ENCODE data around the gene RRAS2. TPM values are rescaled to one million over a fixed set of nuclear protein-coding genes. Genes with fewer than 3 reads are reported as not detected.
A peak's percentile ranks its signal among the peaks of the same experiment; 100 is the strongest.
"Not testable (repeated sequence)": the region's sequence is repeated elsewhere in the genome, so short reads cannot be mapped to it uniquely, and the experiment has no call there.

Gene RRAS2
- polyA plus RNA-seq (2012; ENCODE audit: insufficient read depth, insufficient read length), result 17.8 TPM

DNA sequence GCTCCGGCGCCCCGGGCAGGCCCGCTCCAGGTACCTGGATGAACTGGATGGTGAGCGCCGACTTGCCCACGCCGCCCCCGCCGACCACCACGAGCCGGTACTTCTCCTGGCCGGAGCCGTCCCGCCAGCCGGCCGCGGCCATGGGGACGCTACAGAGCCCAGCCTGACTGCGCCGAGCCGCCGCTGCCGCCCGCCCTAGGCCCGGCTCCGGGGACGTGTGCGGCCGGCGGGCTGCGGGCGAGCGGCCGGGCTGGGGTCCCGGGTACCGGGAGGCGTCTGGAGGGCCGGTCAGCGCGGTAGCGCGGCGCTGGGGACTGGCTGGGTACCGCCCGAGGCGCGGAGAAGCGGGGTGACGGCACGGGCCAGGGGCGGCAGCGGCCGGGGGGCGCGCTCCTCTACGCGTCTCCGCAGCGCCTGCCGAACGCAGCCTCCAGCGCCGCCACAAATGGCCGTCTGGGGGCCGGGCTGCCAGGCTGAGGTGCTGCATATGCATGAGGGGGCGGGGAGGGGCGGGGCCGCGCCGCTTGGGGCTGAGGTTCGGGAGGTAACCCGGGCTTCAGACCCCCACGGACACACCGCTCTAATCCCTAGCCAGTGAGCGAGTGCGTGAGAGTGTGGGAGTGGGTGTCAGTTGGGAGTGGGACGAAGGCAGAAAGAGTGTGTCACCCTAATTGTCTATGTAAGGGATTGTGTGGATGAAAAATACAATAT, at the start of gene RRAS2:
Gene RRAS2, minus strand, starts transcription at position 455 of the 711 bp plus-strand sequence. Its CDS starts 313 bp downstream, at position 142.
- DNase-seq (ENCODE audit: low read depth, low spot score), result peak; percentile 51
- H3K4me3 ChIP-seq (ENCODE audit: low read length), result peak within 1 kb of the TSS; percentile 68

DNA sequence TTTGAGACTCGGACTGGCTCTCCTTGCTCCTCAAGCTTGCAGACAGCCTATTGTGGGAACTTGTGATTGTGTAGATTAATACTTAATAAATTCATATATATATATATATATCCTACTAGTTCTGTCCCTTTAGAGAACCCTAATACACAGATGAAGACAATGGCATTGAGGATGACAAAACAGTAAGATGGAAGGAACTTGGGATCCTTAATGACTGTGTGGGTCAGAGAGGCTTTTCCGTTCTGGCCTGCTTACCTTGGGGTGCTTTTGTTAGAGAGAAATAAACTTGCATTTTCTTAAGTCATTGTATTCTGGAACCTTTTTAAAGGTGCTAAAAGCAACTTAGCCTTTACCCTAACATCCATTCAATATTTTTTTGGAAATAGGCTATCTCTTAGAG, 49.6 kb upstream of the RRAS2 start:
- no peak overlapping the region for H3K4me3 ChIP-seq (ENCODE audit: low read length)
- DNase-seq (ENCODE audit: low read depth, low spot score), result no peak

DNA sequence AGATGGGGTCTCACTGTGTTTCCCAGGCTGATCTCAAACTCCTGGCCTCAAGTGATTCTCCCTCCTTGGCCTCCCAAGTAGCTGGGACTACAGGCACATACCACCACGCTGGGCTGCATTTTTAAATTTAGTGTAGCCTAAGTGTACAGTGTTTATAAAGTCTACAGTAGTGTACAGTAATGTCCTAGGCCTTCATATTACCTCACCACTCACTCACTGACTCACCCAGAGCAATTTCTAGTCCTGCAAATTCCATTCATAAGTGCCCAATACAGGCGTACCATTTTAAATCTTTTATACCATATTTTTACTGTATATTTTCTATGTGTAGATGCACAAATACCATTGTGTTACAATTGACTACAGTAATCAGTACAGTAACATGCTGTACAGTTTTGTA, 47.1 kb upstream of the RRAS2 start:
- not testable (repeated sequence) for H3K4me3 ChIP-seq (ENCODE audit: low read length); DNase-seq (ENCODE audit: low read depth, low spot score)

DNA sequence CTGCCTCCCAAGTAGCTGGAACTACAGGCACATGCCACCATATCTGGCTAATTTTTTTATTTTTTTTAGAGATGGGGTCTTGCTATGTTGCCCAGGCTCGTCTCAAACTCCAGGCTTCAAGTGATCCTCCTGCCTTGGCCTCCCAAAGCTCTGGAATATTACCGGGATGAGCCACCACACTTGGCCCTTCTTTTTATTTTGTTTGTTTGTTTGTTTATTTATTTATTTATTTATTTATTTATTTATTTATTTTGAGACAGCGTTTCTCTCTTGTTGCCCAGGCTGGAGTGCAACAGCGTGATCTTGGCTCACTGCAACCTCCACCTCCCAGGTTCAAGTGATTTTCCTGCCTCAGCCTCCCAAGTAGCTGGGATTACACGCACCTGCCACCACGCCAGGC, 44.5 kb upstream of the RRAS2 start:
- not testable (repeated sequence) for DNase-seq (ENCODE audit: low read depth, low spot score)

DNA sequence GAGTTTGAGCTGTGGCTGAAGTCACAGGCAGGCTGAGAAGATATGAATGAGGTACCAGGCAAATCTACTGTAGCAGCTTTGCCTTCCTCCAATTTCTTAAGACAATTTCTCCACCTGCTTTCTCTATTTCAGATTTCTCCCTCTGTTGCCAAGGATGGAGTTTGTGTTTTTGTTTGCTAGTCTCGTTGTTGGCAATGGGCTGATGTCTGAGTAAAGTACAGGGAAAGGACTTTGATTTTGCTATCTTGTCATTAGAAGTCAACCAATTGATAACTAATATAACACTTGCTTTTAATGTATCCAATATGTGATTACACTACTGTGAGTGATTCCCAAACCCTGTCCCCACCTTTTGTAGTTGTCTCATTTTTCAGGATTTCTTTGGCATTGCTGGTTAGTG, 40.1 kb upstream of the RRAS2 start:
- H3K4me3 ChIP-seq (ENCODE audit: low read length), result no peak overlapping the region

More for the DNA sequence above, 44.5 kb upstream of the RRAS2 start:
- H3K4me3 ChIP-seq (ENCODE audit: low read length), result not testable (repeated sequence)

DNA sequence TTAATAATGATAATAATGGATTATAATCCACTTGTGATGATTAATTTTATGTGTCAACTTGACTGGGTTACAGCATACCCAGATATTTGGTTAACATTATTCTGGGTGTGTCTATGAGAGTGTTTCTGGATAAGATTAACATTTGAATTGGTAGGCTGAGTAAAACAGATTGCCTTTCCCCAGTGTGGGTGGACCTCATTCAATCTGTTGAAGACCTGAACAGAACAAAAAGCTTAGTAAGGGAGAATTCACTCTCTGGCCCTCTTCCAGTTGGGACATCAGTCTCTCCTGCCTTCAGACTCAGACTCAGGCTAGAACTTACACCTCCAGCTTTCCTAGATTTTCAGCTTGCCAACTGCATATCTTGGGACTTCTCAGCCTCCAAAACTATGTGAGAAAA, 37.3 kb upstream of the RRAS2 start:
- no peak for DNase-seq (ENCODE audit: low read depth, low spot score)
- H3K4me3 ChIP-seq (ENCODE audit: low read length), result no peak overlapping the region

More for the DNA sequence above, 40.1 kb upstream of the RRAS2 start:
- no peak for DNase-seq (ENCODE audit: low read depth, low spot score)

DNA sequence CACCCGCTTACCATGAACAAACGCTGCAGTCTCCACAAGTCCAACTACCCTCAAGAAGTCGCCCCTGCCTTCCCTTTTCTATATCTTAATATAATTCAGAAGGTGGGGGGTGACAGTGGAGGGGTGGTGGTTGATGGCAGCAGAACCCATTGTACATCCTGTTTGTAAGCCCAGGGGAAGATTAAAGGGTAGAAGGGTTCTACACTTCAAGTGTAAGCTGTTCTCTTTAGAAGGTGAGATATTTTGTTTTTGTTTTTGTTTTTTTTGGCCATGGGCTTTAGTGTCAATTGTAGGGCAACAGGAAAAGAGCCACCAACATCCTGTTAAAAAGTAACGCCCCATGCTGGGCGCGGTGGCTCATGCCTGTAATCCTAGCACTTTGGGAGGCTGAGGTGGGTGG, 34.9 kb upstream of the RRAS2 start:
- DNase-seq (ENCODE audit: low read depth, low spot score), result no peak
- no peak overlapping the region for H3K4me3 ChIP-seq (ENCODE audit: low read length)

DNA sequence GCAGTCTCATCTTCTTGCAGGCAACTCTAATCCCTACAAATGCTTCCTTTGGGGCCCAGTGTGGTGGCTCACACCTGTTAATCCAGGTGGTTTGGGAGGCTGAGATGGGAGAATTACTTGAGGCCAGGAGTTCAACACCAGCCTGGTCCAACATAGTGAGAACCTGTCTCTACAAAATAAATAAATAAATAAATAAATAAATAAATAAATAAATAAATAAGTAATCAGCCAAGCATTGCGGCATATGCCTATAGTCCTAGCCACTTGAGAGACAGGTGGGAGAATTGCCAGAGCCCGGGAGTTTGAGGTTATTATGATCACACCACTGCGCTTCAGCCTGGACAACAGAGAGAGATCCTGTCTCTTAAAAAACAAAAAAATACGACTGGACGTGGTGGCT, 34.1 kb upstream of the RRAS2 start:
- no peak overlapping the region for H3K4me3 ChIP-seq (ENCODE audit: low read length)
- DNase-seq (ENCODE audit: low read depth, low spot score), result no peak

DNA sequence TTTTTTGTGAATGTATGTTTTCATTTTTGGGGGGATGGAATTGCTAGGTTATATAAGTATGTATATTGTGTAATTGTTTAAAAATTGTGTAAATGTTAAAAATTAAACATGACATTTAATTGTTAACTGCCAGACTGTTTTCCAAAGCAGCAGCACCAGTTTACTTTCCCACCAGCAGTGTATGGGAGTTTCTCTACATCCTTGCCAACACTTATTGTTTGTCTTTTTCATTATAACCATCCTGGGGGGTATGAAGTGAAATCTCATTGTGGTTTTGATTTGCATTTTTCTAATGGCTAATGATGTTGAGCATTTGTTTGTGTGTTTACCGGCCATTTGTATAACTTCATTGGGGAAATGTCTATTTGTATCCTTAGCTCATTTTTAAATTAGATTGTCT, 31.7 kb upstream of the RRAS2 start:
- no peak overlapping the region for H3K4me3 ChIP-seq (ENCODE audit: low read length)
- no peak for DNase-seq (ENCODE audit: low read depth, low spot score)

DNA sequence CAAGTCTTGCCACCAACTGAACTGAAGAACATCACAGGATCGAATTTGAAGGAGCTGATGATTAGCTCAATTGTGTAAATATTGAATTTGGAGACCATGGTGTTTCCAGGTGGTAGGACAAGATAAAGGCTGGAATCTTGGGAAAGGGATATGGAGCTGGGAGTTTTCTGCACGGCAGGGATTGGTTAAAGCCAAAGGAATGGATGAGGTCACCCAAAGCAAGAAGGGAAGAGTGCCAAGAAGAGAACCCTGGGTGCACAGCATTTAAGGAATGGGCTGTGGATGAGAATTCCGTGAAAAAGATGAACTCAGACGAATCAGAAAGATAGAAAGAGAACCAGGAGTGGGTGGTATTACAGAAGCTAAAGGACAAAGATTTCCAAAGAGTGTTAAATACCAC, 29.4 kb upstream of the RRAS2 start:
- no peak for DNase-seq (ENCODE audit: low read depth, low spot score)

DNA sequence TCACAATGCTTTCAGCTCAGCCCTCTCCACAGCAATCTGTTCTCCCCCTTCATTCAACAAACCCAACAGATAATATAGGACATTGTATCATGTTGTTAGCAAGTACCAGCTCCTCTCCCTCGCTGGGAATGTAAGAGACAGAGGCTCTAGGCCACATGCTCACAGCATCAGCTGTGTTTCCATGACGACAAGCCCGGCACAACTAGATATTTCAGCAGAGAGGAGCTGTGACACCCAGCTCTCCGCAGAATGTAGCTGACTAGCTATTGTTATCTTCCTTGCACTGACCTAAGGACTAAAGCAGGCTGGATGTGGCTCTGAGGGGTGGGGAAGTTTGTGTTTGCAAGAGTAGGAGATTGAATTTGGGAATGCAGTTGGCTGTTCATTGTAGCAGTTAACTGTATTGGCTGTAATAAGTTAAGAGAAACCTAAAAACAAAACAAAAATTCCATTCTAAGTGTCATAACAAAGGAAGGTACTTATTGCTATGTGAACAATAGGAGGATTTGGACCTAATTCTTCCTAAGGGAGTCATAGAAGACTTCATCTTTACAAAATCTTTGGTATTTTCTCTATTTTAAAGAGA, 28.0 kb upstream of the RRAS2 start:
- no peak overlapping the region for H3K4me3 ChIP-seq (ENCODE audit: low read length)
- no peak for DNase-seq (ENCODE audit: low read depth, low spot score)

More for the DNA sequence above, 29.4 kb upstream of the RRAS2 start:
- H3K4me3 ChIP-seq (ENCODE audit: low read length), result no peak overlapping the region

DNA sequence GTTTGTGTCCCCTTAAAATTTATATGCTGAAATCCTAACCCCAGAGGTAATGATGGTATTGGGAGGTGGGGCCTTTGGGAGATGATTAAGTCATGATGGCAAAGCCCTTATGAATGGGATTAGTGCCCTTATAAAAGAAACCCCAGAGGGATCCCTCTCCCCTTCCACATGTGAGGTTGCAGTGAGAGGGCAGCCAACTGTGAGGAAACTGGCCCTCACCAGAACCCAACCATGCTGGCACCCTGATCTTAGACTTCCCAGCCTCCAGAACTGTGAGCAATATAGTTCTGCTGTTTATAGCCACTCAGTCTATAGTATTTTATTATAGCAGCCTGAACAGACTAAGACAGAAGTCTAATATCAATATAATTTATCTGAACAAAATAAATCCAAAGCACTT, 27.1 kb upstream of the RRAS2 start:
- no peak for DNase-seq (ENCODE audit: low read depth, low spot score)
- no peak overlapping the region for H3K4me3 ChIP-seq (ENCODE audit: low read length)

DNA sequence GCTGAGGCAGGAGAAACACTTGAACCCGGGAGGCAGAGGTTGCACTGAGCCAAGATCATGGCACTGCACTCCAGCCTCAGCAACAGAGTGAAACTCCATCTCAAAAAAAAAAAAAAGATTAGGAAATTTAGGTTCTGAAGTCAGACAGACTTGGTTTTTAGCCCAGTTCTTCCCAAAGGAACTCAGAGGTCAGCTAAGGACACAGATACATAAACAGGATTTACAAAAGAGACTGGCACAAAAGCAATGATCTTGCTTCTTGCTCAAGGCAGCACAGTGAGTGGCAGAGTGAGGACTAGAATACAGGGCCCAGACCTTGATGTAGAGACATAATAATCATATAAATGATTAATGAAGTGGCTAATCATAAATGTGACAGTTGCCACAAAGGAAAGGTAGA, 25.4 kb upstream of the RRAS2 start:
- H3K4me3 ChIP-seq (ENCODE audit: low read length), result no peak overlapping the region
- no peak for DNase-seq (ENCODE audit: low read depth, low spot score)

DNA sequence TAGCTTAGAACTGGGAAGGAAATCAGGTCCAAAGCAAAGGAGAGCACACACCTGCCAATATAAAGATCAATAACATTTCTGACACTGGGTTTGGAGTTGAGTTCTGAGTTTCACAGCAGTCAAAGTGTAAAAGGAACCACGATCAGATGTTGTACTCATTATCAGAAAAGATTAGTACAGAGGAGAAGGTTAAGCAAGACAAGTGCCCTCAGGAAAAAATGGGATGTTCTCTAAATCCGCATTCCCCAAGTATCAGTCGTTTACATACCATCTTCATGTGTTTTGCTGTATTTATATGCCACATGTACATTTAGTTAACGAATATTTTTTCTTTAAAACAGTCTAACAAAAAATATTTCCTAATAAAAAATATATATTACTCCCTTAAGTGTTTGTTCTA, 23.0 kb upstream of the RRAS2 start:
- no peak overlapping the region for H3K4me3 ChIP-seq (ENCODE audit: low read length)
- no peak for DNase-seq (ENCODE audit: low read depth, low spot score)

DNA sequence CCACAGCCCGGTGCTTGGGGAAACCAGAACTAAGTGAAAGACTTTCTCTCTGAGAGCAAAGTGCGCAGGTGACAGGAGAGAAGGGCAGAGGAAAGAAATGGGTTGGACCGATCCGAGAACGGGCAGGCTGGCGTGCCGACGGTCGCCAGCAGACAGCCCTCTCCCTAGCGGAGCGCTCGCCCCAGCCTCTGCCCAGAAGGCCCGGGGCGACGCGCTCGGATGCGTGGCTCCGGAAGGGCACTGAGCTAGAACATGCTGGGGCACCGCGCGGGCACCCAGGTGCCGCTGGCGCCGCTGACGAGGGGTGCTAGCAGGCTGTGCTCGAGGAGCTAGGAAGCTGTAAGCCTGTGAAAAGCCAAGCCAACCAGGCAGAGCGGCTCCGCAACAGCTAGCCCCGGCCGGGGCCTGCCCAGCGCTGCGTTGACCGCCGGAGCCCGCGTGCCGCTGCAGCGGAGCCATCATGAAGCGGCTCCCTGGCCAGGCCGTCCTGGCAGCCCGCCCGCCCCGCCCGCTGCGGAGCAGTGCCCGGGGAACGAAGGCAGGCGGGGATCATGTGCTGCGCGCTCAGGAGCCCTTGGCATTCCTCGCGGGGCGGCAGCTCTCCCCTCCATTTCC, 22.1 kb upstream of the RRAS2 start:
- no peak for DNase-seq (ENCODE audit: low read depth, low spot score)
- H3K4me3 ChIP-seq (ENCODE audit: low read length), result no peak overlapping the region

DNA sequence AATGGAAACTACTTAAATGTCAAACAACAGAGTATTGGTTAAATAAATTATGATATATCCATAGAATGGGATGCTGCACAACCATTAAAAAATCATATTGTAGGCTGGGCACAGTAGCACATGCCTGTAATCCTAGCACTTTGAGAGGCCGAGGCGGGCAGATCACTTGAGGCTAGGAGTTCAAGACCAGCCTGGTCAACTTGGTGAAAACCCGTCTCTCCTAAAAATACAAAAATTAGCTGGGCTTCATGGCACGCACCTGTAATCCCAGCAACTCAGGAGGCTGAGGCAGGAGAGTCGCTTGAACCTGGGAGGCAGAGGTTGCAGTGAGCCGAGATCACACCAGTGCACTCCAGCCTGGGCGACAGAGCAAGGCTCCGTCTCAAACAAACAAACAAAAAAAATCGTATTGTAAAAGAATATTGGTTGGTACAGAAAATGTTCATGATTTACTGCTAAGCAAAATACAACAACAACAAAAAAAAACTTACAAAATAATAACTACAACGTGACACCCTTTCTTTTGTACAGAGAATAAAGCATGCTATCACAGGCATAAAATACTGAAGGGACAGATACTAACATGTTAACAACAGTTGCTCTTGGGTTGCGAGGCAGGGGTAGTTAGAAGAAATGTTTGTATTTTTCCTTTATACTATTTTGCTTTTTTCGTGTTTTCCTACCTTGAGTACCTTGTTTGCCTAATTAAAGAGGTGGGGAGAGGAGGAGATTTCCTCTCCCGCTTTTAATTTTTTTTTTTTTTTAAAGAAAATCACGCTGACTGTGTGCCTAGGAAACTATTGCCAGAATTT, 21.3 kb upstream of the RRAS2 start:
- H3K4me3 ChIP-seq (ENCODE audit: low read length), result no peak overlapping the region
- DNase-seq (ENCODE audit: low read depth, low spot score), result no peak

DNA sequence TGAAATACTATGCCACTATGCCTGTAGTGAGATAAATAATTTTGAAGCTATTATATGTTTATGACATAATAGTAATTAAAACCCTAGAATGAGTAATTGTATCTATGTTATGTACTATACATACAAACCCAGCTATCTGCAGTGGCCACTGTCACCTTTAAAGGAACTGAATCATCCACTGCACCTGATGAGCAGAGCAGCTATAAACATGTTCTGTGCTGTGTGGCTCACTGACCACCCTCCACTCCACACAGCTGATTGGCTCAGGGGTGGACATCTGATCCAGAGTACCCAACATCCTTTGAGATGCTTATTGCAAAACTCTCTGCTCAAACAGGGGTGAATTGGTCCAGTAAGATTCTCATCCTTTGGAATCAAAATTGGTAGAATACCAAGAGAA, 19.2 kb upstream of the RRAS2 start:
- DNase-seq (ENCODE audit: low read depth, low spot score), result no peak
- no peak overlapping the region for H3K4me3 ChIP-seq (ENCODE audit: low read length)

DNA sequence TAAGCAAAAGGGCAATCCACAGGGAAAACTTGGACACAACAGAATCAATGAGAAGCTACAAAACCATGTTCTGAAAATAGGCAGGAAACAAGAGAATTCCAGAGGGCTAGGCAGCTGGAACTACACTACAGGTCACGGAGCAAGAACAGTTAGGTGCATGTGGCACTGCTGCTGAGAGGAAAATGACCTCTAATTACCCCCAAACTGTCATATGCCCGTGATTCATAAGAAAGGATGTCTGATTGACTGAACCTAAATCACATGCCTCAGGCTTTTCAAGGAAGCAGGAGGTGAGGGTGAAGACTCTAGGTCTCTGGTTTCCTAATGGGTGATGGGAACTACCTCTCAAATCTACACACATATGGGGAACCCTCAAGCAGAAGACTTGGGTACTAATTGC, 17.9 kb upstream of the RRAS2 start:
- no peak overlapping the region for H3K4me3 ChIP-seq (ENCODE audit: low read length)
- no peak for DNase-seq (ENCODE audit: low read depth, low spot score)

DNA sequence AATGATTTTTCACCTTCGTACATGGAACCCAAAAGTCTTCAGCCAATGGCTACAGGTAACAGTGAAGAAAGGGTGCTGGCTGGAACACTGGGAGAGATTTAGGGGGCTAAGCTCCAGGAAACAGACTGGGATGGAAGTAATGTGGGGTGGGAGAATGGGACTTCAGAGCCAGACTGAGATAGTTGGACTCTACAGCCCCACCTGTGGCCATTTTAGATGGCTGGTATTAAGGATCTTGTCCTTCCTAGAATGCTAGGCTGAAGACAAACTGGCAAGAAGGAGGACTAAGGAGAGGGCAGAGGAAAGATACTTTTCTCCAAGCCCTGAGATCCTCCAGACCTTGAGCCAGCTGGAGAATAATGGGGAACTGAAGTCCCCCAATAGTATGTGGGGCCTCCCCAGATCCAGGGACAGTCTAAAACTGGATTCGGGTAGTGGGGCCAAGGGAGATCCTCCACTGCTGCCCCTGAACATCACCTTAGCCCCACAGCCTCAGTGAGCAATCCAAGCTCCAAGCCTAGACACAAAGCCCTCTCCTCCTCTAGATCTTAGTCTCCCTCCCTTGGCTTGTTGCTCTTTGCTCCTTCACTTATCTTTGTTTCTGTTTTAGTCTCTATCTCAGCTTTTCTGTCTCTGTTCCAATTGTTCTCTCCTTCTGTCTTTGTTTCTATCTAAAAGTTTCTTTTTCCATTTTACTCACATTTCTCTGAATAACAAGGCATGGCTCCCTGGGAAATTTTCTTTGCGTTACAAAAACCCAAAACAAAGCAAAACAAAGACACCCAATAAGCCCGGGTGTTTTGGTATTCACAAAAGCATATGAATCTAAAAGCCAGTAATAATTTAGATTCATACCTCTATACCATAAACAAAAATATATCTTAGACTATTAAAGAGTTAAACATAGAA, 16.2 kb upstream of the RRAS2 start:
- DNase-seq (ENCODE audit: low read depth, low spot score), result no peak
- H3K4me3 ChIP-seq (ENCODE audit: low read length), result no peak overlapping the region

Data from Jurkat, Clone E6-1 (cell line).